ENCODE data around the gene ACAD8.

ACAD8 gene

GRCh38 chr11:134253188-134253993 lies at the start of gene ACAD8, which contains the start of gene THYN1:
ACAD8 (plus strand) TSS chr11:134253568; CDS start chr11:134253601, 33 bp downstream.
THYN1 (minus strand) TSS chr11:134253352; CDS start chr11:134252882, 470 bp downstream.
- peak; percentile 98 for DNase-seq (ENCODE audit: low spot score)

GRCh38 chr11:134205729-134206128 lies 47.6 kb upstream of the ACAD8 start:
- DNase-seq (ENCODE audit: low spot score) = no peak

GRCh38 chr11:134206185-134206584 lies 47.2 kb upstream of the ACAD8 start:
- no peak for DNase-seq (ENCODE audit: low spot score)

- DNase-seq (ENCODE audit: low spot score) = no peak
These were observed 45.7 kb upstream of the ACAD8 start for GRCh38 chr11:134207538-134208239.

GRCh38 chr11:134215836-134216235 lies 37.5 kb upstream of the ACAD8 start:
- DNase-seq (ENCODE audit: low spot score) = no peak

GRCh38 chr11:134216816-134217215 lies 36.6 kb upstream of the ACAD8 start:
- DNase-seq (ENCODE audit: low spot score) = no peak

GRCh38 chr11:134223121-134223520 lies 30.2 kb upstream of the ACAD8 start:
- no peak for DNase-seq (ENCODE audit: low spot score)

GRCh38 chr11:134223836-134224709 lies 29.3 kb upstream of the ACAD8 start, which contains the start of the genes NCAPD3 and VPS26B:
NCAPD3 (minus strand) TSS chr11:134223967; CDS start chr11:134223926, 41 bp downstream.
VPS26B (plus strand) TSS chr11:134224671; CDS start chr11:134225123, 452 bp downstream.
- DNase-seq (ENCODE audit: low spot score) = peak; percentile 100

GRCh38 chr11:134224710-134225664 lies 28.4 kb upstream of the ACAD8 start:
- peak; percentile 45 for DNase-seq (ENCODE audit: low spot score)

GRCh38 chr11:134226806-134227325 lies 26.5 kb upstream of the ACAD8 start:
- DNase-seq (ENCODE audit: low spot score) = no peak

GRCh38 chr11:134228625-134229024 lies 24.7 kb upstream of the ACAD8 start:
- DNase-seq (ENCODE audit: low spot score) = peak; percentile 74

GRCh38 chr11:134229126-134229790 lies 24.1 kb upstream of the ACAD8 start:
- DNase-seq (ENCODE audit: low spot score) = peak; percentile 20

GRCh38 chr11:134230339-134230738 lies 23.0 kb upstream of the ACAD8 start:
- DNase-seq (ENCODE audit: low spot score) = no peak

- DNase-seq (ENCODE audit: low spot score) = no peak
These were observed 21.3 kb upstream of the ACAD8 start for GRCh38 chr11:134231958-134232659.

GRCh38 chr11:134233729-134234179 lies 19.6 kb upstream of the ACAD8 start:
- no peak for DNase-seq (ENCODE audit: low spot score)

GRCh38 chr11:134235399-134235798 lies 18.0 kb upstream of the ACAD8 start:
- no peak for DNase-seq (ENCODE audit: low spot score)

- no peak for DNase-seq (ENCODE audit: low spot score)
These were observed 16.4 kb upstream of the ACAD8 start for GRCh38 chr11:134236834-134237556.

GRCh38 chr11:134237557-134237922 lies 15.8 kb upstream of the ACAD8 start:
- DNase-seq (ENCODE audit: low spot score) = no peak

- no peak for DNase-seq (ENCODE audit: low spot score)
These were observed 14.4 kb upstream of the ACAD8 start for GRCh38 chr11:134238956-134239355.
